ENCODE results near the gene CD3E. TPM values are rescaled to one million over a fixed set of nuclear protein-coding genes. Genes with fewer than 3 reads are reported as not detected.

CD3E gene
- total RNA-seq, 2 donors from 2014 or later, result 1.6 to 3.7 TPM

DNA sequence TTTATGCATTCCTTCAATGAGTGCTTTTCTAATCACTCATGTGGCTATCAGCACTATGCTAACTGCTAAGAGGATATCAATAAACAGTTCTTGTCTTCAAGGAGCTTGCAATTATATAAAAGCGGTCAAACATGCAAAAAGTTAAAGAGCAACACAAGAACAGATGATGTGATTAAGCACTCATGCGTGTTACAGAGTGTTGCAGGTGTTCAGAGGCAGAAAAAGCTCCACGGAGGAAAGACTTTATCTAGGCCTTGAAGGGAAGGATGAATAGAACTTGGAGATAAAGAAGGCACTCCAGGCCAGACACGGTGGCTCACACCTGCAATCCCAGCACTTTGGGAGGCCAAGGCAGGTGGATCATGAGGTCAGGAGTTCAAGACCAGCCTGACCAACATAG, 13.6 kb downstream of the CD3E start:
- intact Hi-C loops (cut with DNase I), result no loop called here
- DNase-seq (no peak), ATAC-seq (no peak)

DNA sequence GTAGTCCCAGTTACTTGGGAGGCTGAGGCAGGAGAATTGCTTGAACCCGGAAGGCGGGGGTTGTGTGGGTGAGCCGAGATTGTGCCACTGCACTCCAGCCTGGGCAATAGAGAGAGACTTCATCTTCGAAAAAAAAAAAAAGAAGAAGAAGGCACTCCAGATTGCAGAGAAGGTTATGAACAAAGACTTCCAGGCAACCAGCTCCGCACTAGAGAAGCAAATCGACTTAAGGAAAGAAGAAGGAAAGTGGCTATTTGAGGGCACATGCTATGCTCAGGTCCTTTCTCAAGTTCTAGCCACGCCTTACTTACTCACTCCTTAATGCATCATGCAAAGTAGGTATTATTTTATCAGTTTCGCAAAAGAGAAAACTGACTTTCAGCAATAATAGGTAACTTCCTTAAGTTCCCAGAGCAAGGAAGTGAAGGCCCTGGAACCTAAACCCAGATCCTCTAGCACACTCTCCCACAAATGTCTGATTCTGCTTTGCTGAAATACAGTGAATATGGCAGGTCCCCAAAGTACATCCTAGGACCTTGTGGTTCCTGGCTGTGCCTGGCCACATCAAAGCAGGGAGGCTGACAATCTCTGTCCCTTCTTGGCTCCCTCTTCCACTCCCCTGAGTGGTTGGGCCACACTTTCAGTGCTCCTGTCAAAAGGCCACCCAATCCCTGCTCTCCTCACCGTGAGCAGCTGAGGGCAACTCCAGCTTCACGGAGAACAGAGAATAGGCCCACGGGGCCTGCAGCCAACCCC, 14.2 kb downstream of the CD3E start:
- no peak for DNase-seq
- ATAC-seq, result no peak
- intact Hi-C loops (cut with DNase I), result no loop called here

DNA sequence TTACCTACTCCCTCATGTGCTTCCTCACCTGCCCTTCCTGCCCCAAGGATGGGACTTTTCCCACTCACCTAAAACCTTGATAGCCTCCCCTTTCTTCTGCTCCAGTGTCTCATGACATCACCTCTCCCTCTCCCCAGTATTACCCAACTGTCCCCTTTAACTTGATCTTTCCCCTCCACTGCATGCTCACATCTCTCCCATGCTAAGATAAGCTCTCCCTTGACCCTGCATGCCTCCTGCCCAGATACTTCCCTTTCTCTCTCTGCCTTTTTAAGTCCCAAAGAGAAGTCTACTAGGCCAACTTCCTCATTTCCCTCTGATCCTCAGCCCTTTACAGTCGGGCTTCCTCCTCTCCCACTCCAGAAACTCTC, 14.8 kb downstream of the CD3E start:
- ATAC-seq, result peak in 1 of 2 donors; percentile 18
- intact Hi-C loops (cut with DNase I), result no loop called here
- no peak for DNase-seq

DNA sequence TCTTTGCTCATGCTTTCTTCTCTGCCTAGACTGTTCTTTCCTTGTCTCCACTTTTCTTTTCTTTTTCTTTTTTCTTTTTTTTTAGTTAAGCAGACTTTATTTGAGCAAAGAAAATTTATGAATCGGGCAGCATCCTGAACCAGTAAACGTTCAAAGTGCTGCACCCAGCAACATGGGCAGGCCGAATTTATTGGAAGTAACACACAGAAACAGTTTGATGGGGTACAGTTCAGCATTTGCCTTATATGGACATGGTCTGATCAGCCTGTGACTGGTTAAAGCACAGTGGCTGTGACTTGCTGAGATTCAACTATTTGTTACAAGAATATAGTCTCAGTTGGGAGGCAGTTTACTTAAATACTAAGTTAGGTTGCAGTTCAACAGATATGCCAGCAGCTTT, 16.0 kb downstream of the CD3E start:
- DNase-seq, result no peak
- intact Hi-C loops (cut with DNase I), result no loop called here
- ATAC-seq, result no peak

DNA sequence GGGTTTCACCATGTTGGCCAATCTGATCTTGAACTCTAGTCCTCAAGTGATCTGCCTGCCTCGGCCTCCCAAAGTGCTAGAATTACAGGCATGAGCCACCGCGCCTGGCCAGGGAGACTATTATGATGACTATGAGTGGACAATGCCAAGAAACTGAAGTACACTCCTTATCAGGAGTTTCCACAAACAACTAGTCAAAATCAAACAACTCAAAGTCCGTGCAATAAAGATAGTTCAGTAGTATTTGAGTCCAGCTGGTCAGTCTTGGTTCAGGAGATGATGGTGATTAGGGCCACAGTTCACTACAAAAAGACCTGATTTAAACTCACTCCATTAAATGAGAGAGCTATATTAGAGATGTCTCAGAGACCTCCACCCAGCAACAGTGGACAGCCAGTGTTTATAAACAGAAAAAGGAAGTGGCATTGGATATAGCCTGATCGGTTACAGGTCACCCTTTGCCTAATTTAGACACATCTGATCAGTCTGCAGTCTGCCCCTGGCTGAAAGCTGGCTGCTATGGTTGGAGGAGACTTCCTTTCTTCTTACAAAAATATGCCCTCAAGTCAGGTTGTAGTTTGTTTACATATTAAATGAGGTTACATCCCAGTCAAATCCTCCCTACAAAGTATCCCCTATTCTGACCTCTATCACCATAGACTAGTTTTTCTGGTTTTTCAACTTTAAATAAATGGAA, 17.0 kb downstream of the CD3E start:
- ATAC-seq (no peak), DNase-seq (no peak)
- intact Hi-C loops (cut with DNase I), result no loop called here

DNA sequence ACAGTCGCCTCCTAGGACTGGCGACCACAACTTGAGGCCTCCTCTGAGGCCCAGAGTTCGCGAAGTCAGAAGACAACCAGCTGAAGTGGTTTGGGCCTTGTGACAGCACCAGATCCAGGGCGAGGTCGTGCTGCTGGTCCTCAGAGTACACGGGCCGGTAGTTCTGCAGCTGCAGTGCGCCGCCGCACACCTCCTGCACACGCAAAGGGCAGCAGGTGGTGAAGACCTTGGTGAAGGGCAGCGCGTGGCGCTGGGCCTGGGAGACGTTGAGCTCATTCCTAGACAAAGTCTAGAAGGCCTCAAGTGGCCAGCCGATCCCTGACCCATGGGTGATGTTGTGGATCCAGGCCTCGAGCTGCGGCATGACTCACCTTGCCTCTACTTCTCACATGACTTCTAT, 18.2 kb downstream of the CD3E start:
- DNase-seq (no peak), ATAC-seq (no peak)
- intact Hi-C loops (cut with DNase I), result no loop called here

DNA sequence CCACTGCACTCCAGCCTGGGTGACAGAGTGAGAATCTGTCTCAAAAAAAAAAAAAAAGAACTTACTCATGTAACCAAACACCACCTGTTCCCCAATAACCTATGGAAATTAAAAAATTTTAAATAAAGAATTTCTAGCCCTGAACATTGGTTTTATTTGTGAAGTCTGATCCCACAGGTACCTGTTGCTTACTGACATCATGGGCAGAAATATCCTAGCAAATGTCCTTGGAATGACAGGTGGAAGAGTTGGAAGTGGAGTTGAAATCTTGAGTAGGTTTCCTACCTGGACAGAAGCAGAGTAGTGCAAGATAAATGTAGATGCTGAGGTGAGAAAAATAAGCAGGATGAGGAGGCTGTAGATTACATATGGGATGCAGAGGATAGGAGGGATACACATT, 20.8 kb downstream of the CD3E start:
- intact Hi-C loops (cut with DNase I), result no loop called here
- DNase-seq, result no peak
- ATAC-seq, result no peak

DNA sequence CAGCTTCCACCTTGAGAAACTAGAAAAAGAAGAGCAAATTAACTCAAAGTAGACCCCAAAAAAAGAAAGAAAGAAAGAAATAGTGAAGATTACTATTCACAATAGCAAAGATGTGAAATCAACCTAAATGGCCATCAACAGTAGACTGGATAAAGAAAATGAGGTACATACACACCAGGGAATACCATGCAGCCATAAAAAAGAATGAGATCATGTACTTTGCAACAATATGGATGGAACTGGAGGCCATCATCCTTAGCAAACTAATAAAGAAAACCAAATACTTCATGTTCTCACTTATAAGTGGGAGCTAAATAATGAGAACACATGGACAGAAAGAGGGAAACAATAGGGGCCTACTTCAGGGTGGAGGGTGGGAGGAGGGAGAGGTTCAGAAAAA, 24.2 kb downstream of the CD3E start:
- intact Hi-C loops (cut with DNase I), result no loop called here
- ATAC-seq (no peak), DNase-seq (no peak)

DNA sequence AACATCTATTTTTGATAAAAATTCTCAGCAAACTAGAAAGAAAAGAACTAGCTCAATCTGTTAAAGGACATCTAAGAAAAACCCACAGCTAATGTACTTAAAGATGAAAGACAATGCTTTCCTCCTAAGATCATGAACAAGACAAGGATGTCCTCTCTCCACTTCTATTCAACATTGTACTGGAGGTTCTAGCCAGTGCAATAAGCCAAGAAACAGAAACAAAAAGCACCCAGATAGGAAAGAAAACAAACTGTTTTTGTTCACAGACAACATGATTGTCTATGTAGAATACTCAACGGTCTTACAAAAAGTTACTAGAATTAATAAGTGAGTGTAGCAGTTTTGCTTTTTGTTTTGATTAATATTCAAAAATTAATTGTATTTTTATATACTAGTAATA, 30.2 kb downstream of the CD3E start:
- no peak for ATAC-seq
- intact Hi-C loops (cut with DNase I), result no loop called here
- DNase-seq, result no peak

DNA sequence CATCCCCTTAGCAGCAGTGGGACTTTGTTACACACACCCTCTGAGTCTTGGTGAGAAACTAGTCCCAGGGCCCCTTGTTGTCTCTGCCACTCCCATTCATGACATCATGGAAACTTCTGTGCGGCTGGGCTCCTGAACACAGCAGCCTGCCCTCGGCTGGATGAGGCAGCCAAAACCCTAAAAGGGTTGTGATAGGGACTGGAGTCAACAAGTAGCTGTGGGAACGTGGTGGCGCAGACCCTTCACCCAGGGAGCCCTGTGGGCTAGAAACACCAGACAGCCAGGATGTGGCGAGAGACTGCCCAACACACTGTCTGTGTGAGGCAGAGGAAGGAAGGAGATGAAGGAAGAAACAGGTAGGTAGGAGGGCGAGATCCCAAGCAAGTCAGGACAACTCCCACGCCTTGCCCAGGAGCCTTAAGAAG, 34.1 kb downstream of the CD3E start:
- intact Hi-C loops (cut with DNase I), result no loop called here
- DNase-seq (no peak), ATAC-seq (peak; percentile 25 to 54)

DNA sequence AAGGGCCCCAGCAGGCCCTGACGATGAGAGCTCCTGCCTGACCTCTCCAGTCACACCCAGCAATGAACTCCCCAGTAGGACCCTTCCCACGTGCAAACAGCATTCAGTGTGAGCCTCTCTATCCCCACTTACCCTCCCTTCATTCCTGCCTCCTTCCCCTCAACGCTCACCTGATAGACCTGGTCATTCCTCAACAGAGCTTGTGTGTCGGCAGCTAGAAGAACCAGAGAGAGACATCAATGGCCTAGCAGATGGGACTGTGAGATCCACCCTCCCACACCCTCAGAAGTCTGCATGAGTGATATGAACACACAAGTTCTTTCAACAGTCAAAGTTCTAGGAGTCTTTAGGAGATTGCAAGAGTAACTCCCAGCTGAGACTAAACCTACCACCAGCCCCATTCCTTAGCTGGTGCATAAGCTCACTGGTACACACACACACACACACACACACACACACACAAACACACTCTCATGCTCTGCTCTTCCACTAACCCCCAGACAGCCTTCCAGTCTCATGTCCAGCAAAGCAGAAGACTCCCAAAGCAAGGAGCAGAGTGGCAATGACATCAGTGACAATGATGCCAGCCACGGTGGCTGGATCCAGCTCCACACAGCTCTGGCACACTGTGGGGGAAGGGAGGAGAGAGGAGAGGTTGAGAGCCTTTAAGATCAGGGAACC, 34.9 kb downstream of the CD3E start:
- intact Hi-C loops (cut with DNase I), result no loop called here
- ATAC-seq, result no peak
- no peak for DNase-seq

DNA sequence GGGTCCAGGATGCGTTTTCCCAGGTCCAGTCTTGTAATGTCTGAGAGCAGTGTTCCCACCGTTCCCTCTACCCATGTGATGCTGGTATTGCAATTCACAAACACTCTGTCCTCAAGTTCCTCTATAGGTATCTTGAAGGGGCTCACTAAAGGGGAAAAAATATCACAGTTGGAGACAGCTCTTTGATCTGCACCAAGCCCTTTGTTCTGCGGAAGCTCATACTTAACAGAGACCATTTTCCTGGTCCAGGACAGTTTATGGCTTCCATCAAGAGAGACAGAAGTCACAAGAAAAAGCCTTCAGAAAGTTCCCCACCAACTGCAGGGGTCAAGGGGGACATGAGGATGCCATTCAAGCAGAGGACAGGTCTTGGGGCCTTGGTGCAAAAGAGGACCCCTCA, 35.9 kb downstream of the CD3E start:
- ATAC-seq, result no peak

DNA sequence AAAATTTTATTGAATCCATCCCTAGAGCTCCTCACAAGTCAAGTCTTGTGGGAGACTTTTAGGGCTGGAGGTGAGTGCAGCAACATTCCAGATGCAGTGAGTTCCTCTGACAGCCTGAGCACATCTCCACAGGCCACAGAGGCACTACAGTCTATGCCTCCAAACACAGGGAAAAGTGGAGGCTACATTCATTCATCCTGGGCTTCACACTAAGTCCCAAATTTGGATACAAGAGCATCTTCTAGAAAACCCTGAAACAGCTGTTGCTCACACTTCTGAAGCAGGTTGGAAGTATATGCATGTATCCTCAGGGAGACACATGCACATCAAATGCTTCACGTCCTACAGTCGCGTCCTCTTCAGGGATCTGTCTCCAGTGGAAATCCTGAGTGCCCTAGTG, 36.7 kb downstream of the CD3E start:
- intact Hi-C loops (cut with DNase I), result no loop called here
- no peak for DNase-seq

More for the DNA sequence above, 35.9 kb downstream of the CD3E start:
- intact Hi-C loops (cut with DNase I), result no loop called here
- no peak for DNase-seq

DNA sequence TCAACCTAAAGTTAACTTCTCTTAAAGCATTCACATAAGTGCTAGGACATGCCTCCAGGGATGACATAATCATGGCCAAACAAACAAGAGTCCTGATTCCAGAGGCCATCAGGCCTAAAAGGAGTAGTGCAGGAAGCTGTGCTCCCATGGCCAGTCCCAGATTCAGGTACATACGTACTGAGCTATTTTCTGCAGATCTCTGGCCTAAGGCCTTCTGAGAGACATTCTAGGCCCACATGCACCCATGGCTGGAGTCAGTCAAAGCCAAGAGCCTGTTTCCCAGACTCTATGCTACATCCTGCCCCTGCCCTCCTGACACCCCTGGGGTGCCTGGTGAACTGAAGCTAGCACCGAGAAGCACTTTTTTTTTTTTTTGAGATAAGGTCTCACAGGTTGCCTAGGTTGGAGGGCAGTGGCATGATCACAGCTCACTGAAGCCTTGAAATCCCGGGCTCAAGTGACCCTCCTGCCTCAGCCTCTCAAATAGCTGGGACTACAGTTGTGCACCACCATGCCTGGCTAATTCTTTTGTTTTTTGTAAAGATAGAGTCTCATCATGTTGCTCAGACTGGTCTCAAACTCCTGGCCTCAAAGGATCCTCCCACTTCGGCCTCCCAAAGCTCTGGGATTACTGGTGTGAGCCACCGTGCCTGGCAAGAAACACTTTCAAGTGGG, 37.4 kb downstream of the CD3E start:
- DNase-seq (no peak), ATAC-seq (no peak)
- intact Hi-C loops (cut with DNase I), result no loop called here

More for the DNA sequence above, 36.7 kb downstream of the CD3E start:
- ATAC-seq, result no peak

DNA sequence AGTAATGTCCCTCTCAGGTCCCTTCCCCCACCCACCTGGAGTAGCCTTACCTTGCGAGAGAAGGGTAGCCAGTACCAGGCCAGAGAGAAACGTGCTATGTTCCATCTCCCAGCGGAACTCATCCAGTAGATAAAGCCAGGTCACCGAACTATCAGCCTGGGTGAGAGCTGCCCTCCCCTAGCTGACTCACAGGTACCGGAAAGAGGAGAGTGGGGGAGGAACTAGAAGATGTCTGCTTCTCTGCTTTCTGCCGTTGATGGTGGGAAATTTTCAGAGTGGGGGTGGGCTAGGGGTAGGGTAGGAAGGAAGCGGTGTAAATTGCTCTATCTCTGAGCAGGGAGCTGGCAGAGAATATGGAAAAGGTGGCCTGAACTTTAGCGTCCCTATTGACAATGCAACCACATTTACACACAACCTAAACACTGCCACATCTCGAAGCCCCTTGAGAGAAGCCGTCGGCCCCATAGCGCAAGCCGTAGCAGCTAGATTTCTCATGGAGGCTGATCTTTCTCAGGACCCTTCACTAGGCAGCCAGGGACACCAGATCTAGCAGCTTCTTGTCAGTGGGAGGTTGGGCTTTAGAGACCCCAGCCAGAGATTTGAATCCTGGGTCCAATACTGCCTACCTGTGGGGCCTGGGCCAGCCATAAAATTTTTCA, 38.1 kb downstream of the CD3E start, which contains the start of gene CD3D:
TSS of gene CD3D (minus strand) at position 203 of the 659 bp plus-strand sequence. CDS start at position 105, 98 bp downstream.
- ATAC-seq, result peak in 1 of 2 donors; percentile 47
- intact Hi-C loops (cut with DNase I), result no loop called here
- DNase-seq, result no peak

DNA sequence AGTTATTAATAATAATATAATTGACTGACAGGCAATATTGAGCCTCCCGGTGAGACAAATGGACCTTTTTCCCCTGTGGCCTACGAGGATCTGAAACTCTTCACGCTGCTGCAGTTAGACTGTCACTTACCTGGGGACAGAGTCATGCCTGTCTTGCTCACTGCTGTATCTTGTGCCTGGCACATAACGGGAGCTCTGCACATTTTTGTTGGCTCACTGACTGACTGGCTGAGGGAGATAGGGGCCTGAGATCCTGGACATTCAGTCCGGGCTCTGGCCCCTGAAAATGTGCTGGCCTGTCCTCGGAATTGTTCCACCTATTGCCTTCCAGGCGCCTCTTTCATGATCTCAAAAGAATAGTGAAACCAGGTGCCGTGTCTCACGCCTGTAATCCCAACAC, 38.7 kb downstream of the CD3E start:
- ATAC-seq (no peak), DNase-seq (no peak)
- intact Hi-C loops (cut with DNase I), result no loop called here

DNA sequence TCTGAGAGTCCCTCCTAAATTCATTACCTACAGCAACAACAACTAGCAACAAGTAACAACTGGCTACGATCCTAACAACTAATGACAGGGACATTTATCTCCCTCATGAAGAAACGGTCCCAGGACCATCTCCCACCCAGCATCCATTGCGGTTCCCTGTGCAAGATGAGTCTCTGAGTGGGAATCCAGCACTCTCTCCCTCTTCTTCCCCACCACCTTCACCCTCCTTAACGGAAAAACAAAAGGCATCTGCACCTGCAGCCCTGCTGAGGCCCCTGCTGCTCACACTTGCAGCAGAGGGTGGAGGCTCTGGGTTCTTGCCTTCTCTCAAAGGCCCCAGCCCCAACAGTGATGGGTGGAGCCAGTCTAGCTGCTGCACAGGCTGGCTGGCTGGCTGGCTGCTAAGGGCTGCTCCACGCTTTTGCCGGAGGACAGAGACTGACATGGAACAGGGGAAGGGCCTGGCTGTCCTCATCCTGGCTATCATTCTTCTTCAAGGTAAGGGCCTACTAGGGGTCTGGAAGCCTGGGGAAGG, 39.5 kb downstream of the CD3E start, which contains the start of gene CD3G:
TSS of gene CD3G (plus strand) at position 364 of the 535 bp plus-strand sequence. CDS start at position 444, 80 bp downstream.
- ATAC-seq (peak in 1 of 2 donors; percentile 55), DNase-seq (no peak)
- intact Hi-C loops (cut with DNase I), result no loop called here

DNA sequence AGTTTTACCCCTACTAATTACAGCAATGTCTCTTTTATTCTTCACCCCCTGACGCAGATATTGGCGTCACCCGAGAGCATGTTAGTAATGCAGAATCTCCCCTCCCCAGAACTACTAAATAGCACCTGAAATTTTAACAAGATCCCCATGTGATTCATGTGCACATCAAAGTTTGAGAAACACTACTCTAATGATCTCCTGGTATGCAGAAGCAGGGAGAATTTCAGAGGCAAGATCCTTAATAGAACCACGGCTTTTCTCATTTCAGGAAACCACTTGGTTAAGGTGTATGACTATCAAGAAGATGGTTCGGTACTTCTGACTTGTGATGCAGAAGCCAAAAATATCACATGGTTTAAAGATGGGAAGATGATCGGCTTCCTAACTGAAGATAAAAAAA, 44.9 kb downstream of the CD3E start:
- no peak for DNase-seq
- intact Hi-C loops (cut with DNase I), result no loop called here
- no peak for ATAC-seq

Data from left cardiac atrium (tissue), 4 donors.